DND-41 (cell line): ENCODE measurements around the gene OBI1.

ENCODE experiments used
- ATAC-seq: fragments of 200-7000 bp; cut with Tn5 transposase; 3 replicates; pipeline ENCODE4 v1.9.1; 2021; ENCODE audit warnings: low read depth; ENCODE audit not compliant: insufficient read depth
- DNase-seq: peaks from one replicate; pipeline ENCODE4 v3.0.0-alpha.2; 2020
- H2AFZ ChIP-seq: 2 replicates; pipeline ENCODE4 v1.6.0; 2012; ENCODE audit warnings: low read depth, low read length
- H3K27ac ChIP-seq: 2 replicates; pipeline ENCODE4 v1.5.1; 2012; ENCODE audit warnings: low read length, inconsistent platforms
- H3K27me3 ChIP-seq: fragments of 200-600 bp; sonication (generic); 2 replicates; pipeline ENCODE4 v1.6.0; 2012; ENCODE audit warnings: low read length, mild to moderate bottlenecking, inconsistent platforms; ENCODE audit not compliant: insufficient read depth, poor library complexity
- H3K36me3 ChIP-seq: 2 replicates; pipeline ENCODE4 v1.5.1; 2012; ENCODE audit warnings: low read length, inconsistent platforms; ENCODE audit not compliant: insufficient read depth
- H3K4me1 ChIP-seq: 2 replicates; pipeline ENCODE4 v1.5.1; 2012; ENCODE audit warnings: mild to moderate bottlenecking, low read length; ENCODE audit not compliant: insufficient read depth
- H3K4me2 ChIP-seq: 2 replicates; pipeline ENCODE4 v1.6.0; 2012; ENCODE audit warnings: mild to moderate bottlenecking, moderate library complexity, low read length, inconsistent platforms; ENCODE audit not compliant: insufficient read depth
- H3K4me3 ChIP-seq, 2 experiments: fragments of 200-600 bp in 1 of 2; shearing (Covaris generic) in 1 of 2; 2 replicates each; pipeline ENCODE4 v1.5.1; 2012 to 2016; ENCODE audit warnings: inconsistent platforms in 2 of 2, low read length in 2 of 2, mild to moderate bottlenecking in 2 of 2, low read depth in 1 of 2, moderate library complexity in 1 of 2
- H3K79me2 ChIP-seq: 2 replicates; pipeline ENCODE4 v1.6.0; 2012; ENCODE audit warnings: low read length, inconsistent platforms; ENCODE audit not compliant: insufficient read depth
- H3K9ac ChIP-seq: 2 replicates; pipeline ENCODE4 v1.6.0; 2012; ENCODE audit warnings: low read depth, mild to moderate bottlenecking, inconsistent platforms, low read length, moderate library complexity
- H3K9me3 ChIP-seq: 2 replicates; pipeline ENCODE4 v1.5.1; 2012; ENCODE audit warnings: low read length, moderate library complexity, mild to moderate bottlenecking, inconsistent platforms; ENCODE audit not compliant: insufficient read depth, severe bottlenecking
- H4K20me1 ChIP-seq: 2 replicates; pipeline ENCODE4 v1.6.0; 2012; ENCODE audit warnings: low read length; ENCODE audit not compliant: insufficient read depth
- EZH2 ChIP-seq: IDR thresholded peaks from 3 replicates; pipeline ENCODE4 v1.6.1; 2012; ENCODE audit warnings: borderline replicate concordance, low read depth, mild to moderate bottlenecking, moderate library complexity, low read length, inconsistent platforms; ENCODE audit not compliant: severe bottlenecking
- TF ChIP-seq, protein P1 (sequence below): IDR thresholded peaks from 2 replicates; pipeline ENCODE4 v1.5.1; 2012; ENCODE audit warnings: borderline replicate concordance, low read length, moderate library complexity, mild to moderate bottlenecking; ENCODE audit not compliant: poor library complexity, severe bottlenecking; ENCODE audit errors: extremely low read depth

The OBI1 gene

GRCh38 chr13:78680115-78680561, 21.2 kb upstream of the OBI1 start:
- Histone ChIP-seq H3K27ac (no peak overlapping the region), H3K27me3 (peaks cover 6% of the 10 kb centered on the region), H4K20me1 (no peaks in the 10 kb centered on the region), H3K9me3 (no peaks in the 10 kb centered on the region), H3K9ac (no peak overlapping the region), H3K79me2 (no peaks in the 10 kb centered on the region), H2AFZ (no peak overlapping the region), H3K4me3 (no peak overlapping the region), H3K4me2 (no peak overlapping the region), H3K4me1 (no peaks in the 10 kb centered on the region), H3K36me3 (no peaks in the 10 kb centered on the region)
- TF ChIP-seq, protein P1, sequence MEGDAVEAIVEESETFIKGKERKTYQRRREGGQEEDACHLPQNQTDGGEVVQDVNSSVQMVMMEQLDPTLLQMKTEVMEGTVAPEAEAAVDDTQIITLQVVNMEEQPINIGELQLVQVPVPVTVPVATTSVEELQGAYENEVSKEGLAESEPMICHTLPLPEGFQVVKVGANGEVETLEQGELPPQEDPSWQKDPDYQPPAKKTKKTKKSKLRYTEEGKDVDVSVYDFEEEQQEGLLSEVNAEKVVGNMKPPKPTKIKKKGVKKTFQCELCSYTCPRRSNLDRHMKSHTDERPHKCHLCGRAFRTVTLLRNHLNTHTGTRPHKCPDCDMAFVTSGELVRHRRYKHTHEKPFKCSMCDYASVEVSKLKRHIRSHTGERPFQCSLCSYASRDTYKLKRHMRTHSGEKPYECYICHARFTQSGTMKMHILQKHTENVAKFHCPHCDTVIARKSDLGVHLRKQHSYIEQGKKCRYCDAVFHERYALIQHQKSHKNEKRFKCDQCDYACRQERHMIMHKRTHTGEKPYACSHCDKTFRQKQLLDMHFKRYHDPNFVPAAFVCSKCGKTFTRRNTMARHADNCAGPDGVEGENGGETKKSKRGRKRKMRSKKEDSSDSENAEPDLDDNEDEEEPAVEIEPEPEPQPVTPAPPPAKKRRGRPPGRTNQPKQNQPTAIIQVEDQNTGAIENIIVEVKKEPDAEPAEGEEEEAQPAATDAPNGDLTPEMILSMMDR: no peak
- no peak for TF ChIP-seq EZH2
- no peak for DNase-seq
- no peak for ATAC-seq

DNA sequence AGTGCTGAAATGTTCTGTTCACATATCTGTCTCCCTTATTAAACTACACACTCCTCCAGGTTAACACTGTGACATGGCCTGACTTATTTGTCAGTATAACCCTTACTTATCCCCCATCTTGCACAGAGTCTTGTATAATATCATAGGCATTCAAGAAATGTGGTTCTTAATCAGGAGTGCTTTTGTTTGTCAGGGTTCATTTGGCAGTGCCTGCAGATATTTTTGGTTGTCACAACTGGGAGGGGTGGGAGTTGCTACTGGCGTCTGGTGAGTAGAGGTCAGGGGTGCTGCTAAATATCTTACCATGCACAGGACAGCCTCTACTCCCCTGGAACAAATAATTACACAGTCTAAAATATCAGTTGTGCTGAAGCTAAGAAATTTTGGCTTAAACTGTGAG, 20.4 kb upstream of the OBI1 start:
- Histone ChIP-seq H3K4me2 (no peak overlapping the region), H3K9me3 (no peaks in the 10 kb centered on the region), H3K4me1 (no peaks in the 10 kb centered on the region), H3K9ac (no peak overlapping the region), H3K27ac (no peak overlapping the region), H3K4me3 (no peak overlapping the region), H4K20me1 (no peaks in the 10 kb centered on the region), H2AFZ (no peak overlapping the region), H3K36me3 (no peaks in the 10 kb centered on the region), H3K27me3 (peaks cover 6% of the 10 kb centered on the region), H3K79me2 (no peaks in the 10 kb centered on the region)
- no peak for ATAC-seq
- TF ChIP-seq, protein P1: no peak
- no peak for TF ChIP-seq EZH2
- no peak for DNase-seq

- TF ChIP-seq, protein P1: no peak
- no peak for TF ChIP-seq EZH2
- Histone ChIP-seq H3K4me2 (no peak overlapping the region), H3K4me3 (no peak overlapping the region), H3K9ac (no peak overlapping the region), H3K4me1 (no peaks in the 10 kb centered on the region), H2AFZ (no peak overlapping the region), H3K36me3 (no peaks in the 10 kb centered on the region), H4K20me1 (no peaks in the 10 kb centered on the region), H3K27me3 (peaks cover 21% of the 10 kb centered on the region), H3K79me2 (no peaks in the 10 kb centered on the region), H3K27ac (no peak overlapping the region), H3K9me3 (no peaks in the 10 kb centered on the region)
- DNase-seq: no peak
- ATAC-seq: no peak
Measured at GRCh38 chr13:78675112-78675511, 16.2 kb upstream of the OBI1 start.

DNA sequence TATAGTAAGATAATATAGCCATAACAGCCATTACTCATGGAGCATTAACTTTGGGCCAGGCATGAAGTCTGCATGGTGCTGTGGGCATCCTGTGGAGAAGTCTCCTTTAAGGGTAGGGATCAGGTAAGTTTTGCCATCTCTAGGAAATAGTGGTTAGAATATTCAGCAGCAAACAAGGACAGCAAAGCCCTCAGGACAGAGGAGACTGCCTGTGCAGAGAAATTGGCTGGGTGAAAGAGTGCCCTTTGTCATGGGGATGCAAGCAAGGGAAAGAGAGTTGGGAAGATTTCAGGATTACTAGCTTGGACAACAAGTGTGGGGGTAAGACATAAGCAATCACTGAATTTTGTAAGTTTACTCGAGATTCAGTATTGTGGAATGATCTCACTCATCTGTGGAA, 15.7 kb upstream of the OBI1 start:
- Histone ChIP-seq H3K36me3 (no peaks in the 10 kb centered on the region), H3K9ac (no peak overlapping the region), H3K4me3 (no peak overlapping the region), H3K27me3 (peaks cover 23% of the 10 kb centered on the region), H4K20me1 (no peaks in the 10 kb centered on the region), H3K4me2 (no peak overlapping the region), H3K27ac (no peak overlapping the region), H2AFZ (no peak overlapping the region), H3K79me2 (no peaks in the 10 kb centered on the region), H3K4me1 (no peaks in the 10 kb centered on the region), H3K9me3 (no peaks in the 10 kb centered on the region)
- TF ChIP-seq EZH2: no peak
- TF ChIP-seq, protein P1: no peak
- no peak for DNase-seq
- no peak for ATAC-seq
